ENCODE measurements around the gene HNRNPF. TPM values are rescaled to one million over a fixed set of nuclear protein-coding genes. Genes with fewer than 3 reads are reported as not detected.

HNRNPF gene
- total and polyA plus RNA-seq, 2 of the 8 experiments (the other 6 are each of a cell fraction or from before 2014, with no cell fraction given), result 209 to 389 TPM

GRCh38 chr10:43407576-43408330 is 1.2 kb downstream of the HNRNPF start:
- Histone ChIP-seq H3K9ac (replicated peaks in 1 of 4; ENCODE audit: extremely low read depth in 1 of 4, low read depth in 3 of 4, low read length in 3 of 4) (peak overlapping the region; percentile 89 to 92 (median 90)), H3K27ac (ENCODE audit: low read depth, low read length) (peak overlapping the region; percentile 99), H3K9me3 (ENCODE audit: insufficient read depth in 2 of 2, low read depth in 1 of 2, low read length in 1 of 2) (no peaks in the 10 kb centered on the region), H3K4me1 (replicated peaks in 1 of 4; ENCODE audit: control insufficient read depth in 3 of 4, insufficient read depth in 4 of 4, low read length in 3 of 4) (peaks cover 0 to 9% (median 3%) of the 10 kb centered on the region in 4 experiments; a peak in 5 of 7 replicates), H3K4me2 (ENCODE audit: insufficient read depth in 1 of 2, low read depth in 2 of 2, low read length in 2 of 2) (peak overlapping the region; percentile 80 to 87), H2BK12ac (ENCODE audit: low read depth, low read length) (peak overlapping the region; percentile 87), H4K5ac (ENCODE audit: insufficient read length, low read depth, low read length) (peak overlapping the region; percentile 80), H3K36me3 (ENCODE audit: control insufficient read depth in 2 of 4, insufficient read depth in 4 of 4, low read length in 3 of 4) (no peaks in the 10 kb centered on the region; a peak in 1 of 8 replicates), H3K4me3 (ENCODE audit: extremely low read depth in 1 of 4, insufficient read depth in 2 of 4, low read depth in 3 of 4, low read length in 4 of 4) (peak overlapping the region; percentile 61 to 97 (median 89)), H3K79me2 (ENCODE audit: control insufficient read depth in 1 of 2, insufficient read depth in 2 of 2, low read length in 2 of 2) (peaks cover 47 to 57% of the 10 kb centered on the region in 2 experiments), H3K23me2 (ENCODE audit: low read depth, low read length) (peaks cover 9% of the 10 kb centered on the region; the same call in 1 of the 2 replicates), H2AFZ (ENCODE audit: low read length) (no peak overlapping the region), H3K23ac (ENCODE audit: insufficient read length) (no peak overlapping the region), H3K56ac (replicated peaks; ENCODE audit: insufficient read length, low read depth, low read length) (peak overlapping the region; percentile 90), H4K91ac (replicated peaks; ENCODE audit: insufficient read length, low read length) (peak overlapping the region; percentile 74), H2BK120ac (replicated peaks; ENCODE audit: low read depth, low read length) (peak overlapping the region; percentile 54), H3K27me3 (replicated peaks in 1 of 4; ENCODE audit: control insufficient read depth in 3 of 4, extremely low read depth in 1 of 4, insufficient read depth in 3 of 4, low read length in 3 of 4) (no peaks in the 10 kb centered on the region), H3K14ac (ENCODE audit: insufficient read length) (peak overlapping the region; percentile 23), H2BK20ac (ENCODE audit: low read length) (no peak overlapping the region), H4K20me1 (replicated peaks in 1 of 2; ENCODE audit: control insufficient read depth in 1 of 2, insufficient read depth in 2 of 2, low read length in 2 of 2) (peaks cover 9 to 14% of the 10 kb centered on the region in 2 experiments), H2BK15ac (ENCODE audit: low read length) (no peak overlapping the region), H3K18ac (ENCODE audit: extremely low read depth, low read length) (peak overlapping the region; percentile 60), H4K8ac (ENCODE audit: extremely low read depth, insufficient read depth, low read length) (peak overlapping the region; percentile 96; the same call in 1 of the 2 replicates), H3K79me1 (ENCODE audit: low read depth, low read length) (no peaks in the 10 kb centered on the region), H2BK5ac (ENCODE audit: low read depth, low read length) (peak overlapping the region; percentile 93), H3K4ac (replicated peaks; ENCODE audit: insufficient read length, low read depth, low read length) (peak overlapping the region; percentile 99), H2AK5ac (ENCODE audit: low read depth, low read length) (no peak overlapping the region; the same call in 1 of the 2 replicates)
- 1% methylated on average over 48 of the region's 56 CpGs; no CpG with 5 or more reads in 1 of the 2 experiments for WGBS, 2 experiments (ENCODE audit: extremely low coverage in 1 of 2, insufficient coverage in 1 of 2, insufficient read length in 1 of 2, insufficient replicate concordance in 2 of 2, low coverage in 1 of 2, low lambda C conversion rate in 2 of 2, missing lambda C conversion rate in 1 of 2)
- ChIA-PET CTCF (ENCODE audit: partially characterized antibody) (interaction anchor here (0.6 to 1.8 kb wide), 6 partner anchors 12 to 619 kb away, joined by 3 to 6 read pairs (median 4); partner anchors contain the start of gene ZNF32), POLR2A (ENCODE audit: partially characterized antibody) (interaction anchor here (0.6 to 3.9 kb wide), 25 partner anchors 8 to 653 kb away, joined by 3 to 104 read pairs (median 5); partner anchors contain the start of gene ZNF487)
- DNase-seq (ENCODE audit: low read depth in 1 of 2, low spot score in 2 of 2) (peak in 1 of 2 experiments; percentile 71), FAIRE-seq (no peak)
- TF ChIP-seq TCF12 (IDR thresholded peaks at IDR 0.05; ENCODE audit: low read depth, low read length), result no peak
- no peak for TF ChIP-seq FOSL1 (IDR thresholded peaks at IDR 0.05; ENCODE audit: insufficient read depth, low read depth, low read length)
- peak; percentile 42 for TF ChIP-seq TAF7 (optimal IDR thresholded peaks at IDR 0.05; ENCODE audit: borderline replicate concordance, low read depth, low read length)
- TF ChIP-seq E2F6 (IDR thresholded peaks at IDR 0.05), result peak; percentile 37; the same call in 1 of the 2 replicates
- TF ChIP-seq SP4 (IDR thresholded peaks at IDR 0.05; ENCODE audit: low read length), result no peak
- TF ChIP-seq HDAC2 (IDR thresholded peaks at IDR 0.05; ENCODE audit: borderline replicate concordance in 1 of 2, low read depth in 2 of 2, low read length in 2 of 2), result peak in 1 of 2 experiments; percentile 27; a peak in 2 of 4 replicates
- TF ChIP-seq CEBPB (IDR thresholded peaks at IDR 0.05; ENCODE audit: low read depth, low read length), result peak; percentile 98
- TF ChIP-seq PHF8 (conservative IDR thresholded peaks at IDR 0.05; ENCODE audit: low read depth, low read length), result peak; percentile 37; the same call in 1 of the 2 replicates
- peak; percentile 74 for TF ChIP-seq POLR2AphosphoS5 (IDR thresholded peaks at IDR 0.05; ENCODE audit: low read depth, low read length)
- peak; percentile 82; the same call in 1 of the 2 replicates for TF ChIP-seq EGR1 (IDR thresholded peaks at IDR 0.05; ENCODE audit: borderline replicate concordance, low read depth, low read length)

All from H1 (cell line).